GM23338 (cell line): ENCODE data around the gene SRR. TPM values are rescaled to one million over a fixed set of nuclear protein-coding genes. Genes with fewer than 3 reads are reported as not detected.

ENCODE experiments used
- ATAC-seq: fragments of 200-7000 bp; cut with Tn5 transposase; 3 replicates; pipeline ENCODE4 v1.9.1; 2020
- DNase-seq: peaks from one replicate; pipeline ENCODE4 v3.0.0-alpha.2; 2015; ENCODE audit warnings: low spot score
- H2AFZ ChIP-seq: fragments of 200-600 bp; sonication (generic); 2 replicates; pipeline ENCODE4 v1.8.0; 2016; ENCODE audit warnings: antibody characterized with exemption, mild to moderate bottlenecking, moderate library complexity
- H3F3A ChIP-seq: fragments of 200-600 bp; sonication (generic); replicated peaks from 2 replicates; pipeline ENCODE4 v1.8.0; 2017; ENCODE audit warnings: antibody characterized with exemption, mixed run types, low read depth
- H3K27ac ChIP-seq: fragments of 200-600 bp; sonication (generic); 2 replicates; pipeline ENCODE4 v1.6.1; 2016; ENCODE audit warnings: low read depth
- H3K27me3 ChIP-seq: fragments of 200-600 bp; sonication (generic); 2 replicates; pipeline ENCODE4 v1.8.0; 2016; ENCODE audit warnings: mild to moderate bottlenecking, mixed run types, moderate library complexity; ENCODE audit not compliant: insufficient read depth
- H3K36me3 ChIP-seq: fragments of 200-600 bp; sonication (generic); 2 replicates; pipeline ENCODE4 v1.8.0; 2016; ENCODE audit warnings: mild to moderate bottlenecking; ENCODE audit not compliant: insufficient read depth
- H3K4me1 ChIP-seq: fragments of 200-600 bp; sonication (generic); 2 replicates; pipeline ENCODE4 v1.8.0; 2016; ENCODE audit warnings: mild to moderate bottlenecking, moderate library complexity; ENCODE audit not compliant: insufficient read depth
- H3K4me2 ChIP-seq: fragments of 200-600 bp; sonication (generic); 2 replicates; pipeline ENCODE4 v1.7.1; 2017; ENCODE audit warnings: mixed run types
- H3K4me3 ChIP-seq: fragments of 200-600 bp; sonication (generic); 2 replicates; pipeline ENCODE4 v1.6.1; 2016; ENCODE audit warnings: mixed run types
- H3K79me2 ChIP-seq: fragments of 200-600 bp; sonication (generic); replicated peaks from 2 replicates; pipeline ENCODE4 v1.8.0; 2017; ENCODE audit warnings: mild to moderate bottlenecking; ENCODE audit not compliant: insufficient read depth
- H3K9me2 ChIP-seq: fragments of 200-600 bp; sonication (generic); 2 replicates; pipeline ENCODE4 v1.8.0; 2017; ENCODE audit not compliant: insufficient read depth
- H4K20me1 ChIP-seq: fragments of 200-600 bp; sonication (generic); replicated peaks from 2 replicates; pipeline ENCODE4 v1.8.0; 2017; ENCODE audit warnings: mild to moderate bottlenecking; ENCODE audit not compliant: insufficient read depth
- H3K27ac Mint-ChIP-seq: 2 replicates; pipeline ENCODE4 v1.8.0; 2020; ENCODE audit warnings: inconsistent platforms, mild to moderate bottlenecking, moderate library complexity, mixed read lengths
- H3K27me3 Mint-ChIP-seq: 3 replicates; pipeline ENCODE4 v1.8.0; 2022; ENCODE audit warnings: low read depth, mild to moderate bottlenecking, moderate library complexity, mixed read lengths, inconsistent platforms; ENCODE audit not compliant: insufficient read depth, poor library complexity
- H3K36me3 Mint-ChIP-seq: 3 replicates; pipeline ENCODE4 v1.8.0; 2021; ENCODE audit warnings: low read depth, mild to moderate bottlenecking, inconsistent platforms, moderate library complexity, mixed read lengths
- H3K4me1 Mint-ChIP-seq: 3 replicates; pipeline ENCODE4 v1.8.0; 2020; ENCODE audit warnings: mild to moderate bottlenecking, inconsistent platforms, mixed read lengths
- H3K4me3 Mint-ChIP-seq: 3 replicates; pipeline ENCODE4 v1.8.0; 2021; ENCODE audit warnings: moderate library complexity, mild to moderate bottlenecking, inconsistent platforms, mixed read lengths
- H3K9me3 Mint-ChIP-seq: 3 replicates; pipeline ENCODE4 v1.8.0; 2020; ENCODE audit warnings: moderate library complexity, mild to moderate bottlenecking, inconsistent platforms, mixed read lengths
- CREB1 ChIP-seq: fragments of 250-450 bp; sonication (Bioruptor Pico); IDR thresholded peaks from 2 replicates; pipeline ENCODE4 v1.5.0; 2020; ENCODE audit warnings: low read depth, mild to moderate bottlenecking, moderate library complexity
- ETS1 ChIP-seq: IDR thresholded peaks from 2 replicates; pipeline ENCODE4 v1.6.1; 2016; ENCODE audit warnings: antibody characterized with exemption
- EZH2 ChIP-seq: fragments of 200-600 bp; sonication (generic); IDR thresholded peaks from one replicate; pipeline ENCODE4 v1.8.0; 2017; ENCODE audit warnings: antibody characterized with exemption, mild to moderate bottlenecking, low read depth; ENCODE audit not compliant: unreplicated experiment
- EZH2phosphoT487 ChIP-seq: fragments of 200-600 bp; sonication (generic); IDR thresholded peaks from one replicate; pipeline ENCODE4 v1.8.1; 2018; ENCODE audit warnings: antibody characterized with exemption; ENCODE audit not compliant: unreplicated experiment
- JUNB ChIP-seq: IDR thresholded peaks from one replicate; pipeline ENCODE4 v1.6.1; 2016; ENCODE audit warnings: antibody characterized with exemption; ENCODE audit not compliant: unreplicated experiment
- NANOG ChIP-seq: IDR thresholded peaks from 2 replicates; pipeline ENCODE4 v1.6.1; 2016; ENCODE audit warnings: antibody characterized with exemption, borderline replicate concordance
- POLR2AphosphoS5 ChIP-seq: IDR thresholded peaks from 2 replicates; pipeline ENCODE4 v1.6.1; 2016; ENCODE audit warnings: antibody characterized with exemption, low read depth
- REST ChIP-seq: IDR thresholded peaks from one replicate; pipeline ENCODE4 v1.6.1; 2018; ENCODE audit warnings: antibody characterized with exemption; ENCODE audit not compliant: unreplicated experiment
- ZNF114 ChIP-seq: fragments of 250-450 bp; sonication (Bioruptor Pico); IDR thresholded peaks from 2 replicates; pipeline ENCODE4 v1.5.0; 2020; ENCODE audit warnings: mild to moderate bottlenecking, moderate library complexity
- ZNF462 ChIP-seq: fragments of 250-450 bp; sonication (Bioruptor Pico); IDR thresholded peaks from 2 replicates; pipeline ENCODE4 v1.5.0; 2020; ENCODE audit warnings: mild to moderate bottlenecking, moderate library complexity
- polyA plus RNA-seq: library from polyadenylated mRNA; unstranded; fragments of >200 nt; fragmentation: Nextera tagmentation; extraction: Ambion mirVana; gene quantifications from 2 replicates; pipeline ENCODE4 v1.2.1, GENCODE V29; 2016
- total RNA-seq: library from RNA; depleted of rRNA; stranded (reverse); fragments of >200 nt; shearing (Covaris generic); gene quantifications from 2 replicates; pipeline ENCODE4 v1.2.3, GENCODE V29; 2014

Gene SRR
- total and polyA plus RNA-seq, 2 experiments from 2014 or later, result 2.8 to 5.4 TPM

- no peak for TF ChIP-seq JUNB
- TF ChIP-seq EZH2phosphoT487, result no peak
These were observed 17.6 kb downstream of the SRR start (continued) for GRCh38 chr17:2321399-2321798.

GRCh38 chr17:2323629-2324314 lies 20.0 kb downstream of the SRR start:
- no peak overlapping the region for H3K27ac ChIP-seq
- H3K36me3 Mint-ChIP-seq, result peaks cover 52% of the 10 kb centered on the region
- H3K4me2 ChIP-seq, result no peak overlapping the region
- H3K27ac Mint-ChIP-seq, result no peak overlapping the region
- peaks cover 14% of the 10 kb centered on the region; the same call in 1 of the 2 replicates for H3K79me2 ChIP-seq
- no peak overlapping the region for H3K4me3 Mint-ChIP-seq
- no peaks in the 10 kb centered on the region; the same call in 2 of the 3 replicates for H3K9me3 Mint-ChIP-seq
- H3K4me1 ChIP-seq, result no peaks in the 10 kb centered on the region
- peaks cover 35% of the 10 kb centered on the region for H4K20me1 ChIP-seq
- no peaks in the 10 kb centered on the region for H3K4me1 Mint-ChIP-seq
- H3K27me3 Mint-ChIP-seq, result peaks cover 6% of the 10 kb centered on the region
- no peak for DNase-seq
- H3K27me3 ChIP-seq, result no peaks in the 10 kb centered on the region
- ATAC-seq, result no peak
- H2AFZ ChIP-seq, result no peak overlapping the region
- H3K36me3 ChIP-seq, result peaks cover 58% of the 10 kb centered on the region
- H3K4me3 ChIP-seq, result no peak overlapping the region
- peaks cover 38% of the 10 kb centered on the region for H3F3A ChIP-seq
- TF ChIP-seq REST (no peak), ZNF114 (CRISPR knock-in tag) (no peak), JUNB (no peak), EZH2phosphoT487 (no peak), EZH2 (no peak), CREB1 (CRISPR knock-in tag) (no peak), NANOG (no peak), POLR2AphosphoS5 (no peak), ZNF462 (CRISPR knock-in tag) (no peak), ETS1 (no peak)
- no peaks in the 10 kb centered on the region for H3K9me2 ChIP-seq
